Natural killer cell treated with Interleukin-12 subunit alpha and Interleukin-12 subunit beta and Interleukin-15 and Interleukin-18, amount 100 ng/mL, for 72 hours (primary cell): ENCODE results near the gene OR6C68. TPM values are rescaled to one million over a fixed set of nuclear protein-coding genes. Genes with fewer than 3 reads are reported as not detected.
"Not testable (repeated sequence)": the region's sequence is repeated elsewhere in the genome, so short reads cannot be mapped to it uniquely, and the experiment has no call there.

ENCODE experiments used
- ATAC-seq, 2 donors: fragments of 150-1000 bp; cut with Tn5 transposase in 1 of 2; sonication (Bioruptor Pico), chemical (Tn5 transposase) in 1 of 2; 2 replicates each; pipeline ENCODE4 v1.10.0; 2021
- DNase-seq: peaks from one replicate; pipeline ENCODE4 v3.0.0; 2022; ENCODE audit warnings: low spot score
- H3K27ac Mint-ChIP-seq, 2 donors: 1 replicate in 1 of 2; 2 replicates in 1 of 2; pipeline ENCODE4 v1.8.0; 2022; ENCODE audit warnings: mixed read lengths in 2 of 2, mild to moderate bottlenecking in 1 of 2, moderate library complexity in 1 of 2
- H3K27me3 Mint-ChIP-seq, 2 donors: 1 replicate in 1 of 2; 2 replicates in 1 of 2; pipeline ENCODE4 v1.8.0; 2022; ENCODE audit warnings: mixed read lengths in 2 of 2
- H3K36me3 Mint-ChIP-seq: one replicate; pipeline ENCODE4 v1.8.0; 2022; ENCODE audit warnings: mixed read lengths
- H3K4me1 Mint-ChIP-seq, 2 donors: 1 replicate in 1 of 2; 2 replicates in 1 of 2; pipeline ENCODE4 v1.8.0; 2022; ENCODE audit warnings: low read depth in 2 of 2, mixed read lengths in 2 of 2, mild to moderate bottlenecking in 1 of 2
- H3K4me3 Mint-ChIP-seq: one replicate; pipeline ENCODE4 v1.8.0; 2022; ENCODE audit warnings: mixed read lengths
- H3K9me3 Mint-ChIP-seq: 2 replicates; pipeline ENCODE4 v1.8.0; 2022; ENCODE audit warnings: mixed read lengths
- total RNA-seq, 2 donors: library from RNA; stranded (reverse); gene quantifications; one replicate each; pipeline ENCODE4 v1.2.3, GENCODE V29; 2022

The OR6C68 gene
- total RNA-seq, result not detected

DNA sequence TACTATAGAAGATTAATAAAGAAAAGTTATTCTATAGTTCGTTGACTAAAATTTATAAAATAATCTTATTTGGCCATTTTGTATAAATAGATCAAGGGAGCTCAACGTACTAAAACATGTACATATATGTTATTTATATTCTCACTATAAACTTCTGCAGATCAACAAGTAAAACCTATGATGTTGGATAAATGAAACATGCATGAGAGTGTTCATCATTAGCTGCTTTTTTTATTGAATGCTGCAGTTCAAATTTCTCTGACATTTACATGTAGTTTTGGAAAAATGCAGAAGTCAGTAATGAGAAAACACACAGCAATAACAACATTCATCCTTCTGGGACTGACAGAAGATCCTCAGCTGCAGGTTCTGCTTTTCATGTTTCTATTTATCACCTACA lies at the start of gene OR6C68:
TSS of gene OR6C68 (plus strand) at position 301 of the 400 bp plus-strand sequence. CDS start at position 301, 0 bp downstream.
- no peaks in the 10 kb centered on the region for H3K36me3 Mint-ChIP-seq
- H3K4me1 Mint-ChIP-seq, result no peaks in the 10 kb centered on the region
- H3K27me3 Mint-ChIP-seq, result peaks cover 5 to 14% of the 10 kb centered on the region in 2 donors
- no peak within 1 kb of the TSS for H3K27ac Mint-ChIP-seq
- H3K9me3 Mint-ChIP-seq, result no peaks in the 10 kb centered on the region
- ATAC-seq (no peak), DNase-seq (no peak)
- H3K4me3 Mint-ChIP-seq, result no peak within 1 kb of the TSS

- H3K36me3 Mint-ChIP-seq, result peaks cover 10% of the 10 kb centered on the region
- H3K27me3 Mint-ChIP-seq, result peaks cover 18 to 28% of the 10 kb centered on the region in 2 donors
- DNase-seq (no peak), ATAC-seq (no peak)
- peaks cover 6% of the 10 kb centered on the region for H3K9me3 Mint-ChIP-seq
- H3K27ac Mint-ChIP-seq, result no peak within 1 kb of the TSS
- H3K4me1 Mint-ChIP-seq, result no peaks in the 10 kb centered on the region
- H3K4me3 Mint-ChIP-seq, result no peak within 1 kb of the TSS
Measured at GRCh38 chr12:55443776-55444175, 48.4 kb upstream of the OR6C68 start, which contains the start of gene OR6C2. Gene OR6C2, plus strand, starts transcription at chr12:55444076. Its CDS starts 8,138 bp downstream, at chr12:55452214.

- H3K27me3 Mint-ChIP-seq, result peaks cover 14 to 18% of the 10 kb centered on the region in 2 donors
- no peaks in the 10 kb centered on the region for H3K4me1 Mint-ChIP-seq
- H3K36me3 Mint-ChIP-seq, result peaks cover 7% of the 10 kb centered on the region
- H3K4me3 Mint-ChIP-seq, result no peak overlapping the region
- H3K9me3 Mint-ChIP-seq, result peaks cover 3% of the 10 kb centered on the region
- ATAC-seq, result no peak
- H3K27ac Mint-ChIP-seq, result no peak overlapping the region
- no peak for DNase-seq
Measured at GRCh38 chr12:55445357-55445756, 46.8 kb upstream of the OR6C68 start.

- H3K4me1 Mint-ChIP-seq, result no peaks in the 10 kb centered on the region
- DNase-seq (no peak), ATAC-seq (no peak)
- peaks cover 14 to 15% of the 10 kb centered on the region in 2 donors for H3K27me3 Mint-ChIP-seq
- no peak overlapping the region for H3K27ac Mint-ChIP-seq
- H3K36me3 Mint-ChIP-seq, result no peaks in the 10 kb centered on the region
- no peaks in the 10 kb centered on the region for H3K9me3 Mint-ChIP-seq
- H3K4me3 Mint-ChIP-seq, result no peak overlapping the region
Measured at GRCh38 chr12:55446326-55446725, 45.9 kb upstream of the OR6C68 start.

GRCh38 chr12:55448825-55449224 lies 43.4 kb upstream of the OR6C68 start:
- no peak overlapping the region for H3K27ac Mint-ChIP-seq
- no peak overlapping the region for H3K4me3 Mint-ChIP-seq
- H3K9me3 Mint-ChIP-seq, result no peaks in the 10 kb centered on the region
- ATAC-seq (no peak), DNase-seq (no peak)
- H3K27me3 Mint-ChIP-seq, result peaks cover 14 to 17% of the 10 kb centered on the region in 2 donors
- no peaks in the 10 kb centered on the region for H3K4me1 Mint-ChIP-seq
- no peaks in the 10 kb centered on the region for H3K36me3 Mint-ChIP-seq

- H3K4me3 Mint-ChIP-seq, H3K27ac Mint-ChIP-seq, H3K9me3 Mint-ChIP-seq, H3K36me3 Mint-ChIP-seq, DNase-seq, H3K4me1 Mint-ChIP-seq, ATAC-seq: not testable (repeated sequence)
- peaks cover 21 to 45% of the 10 kb centered on the region in 2 donors for H3K27me3 Mint-ChIP-seq
Measured at GRCh38 chr12:55464926-55465325, 27.3 kb upstream of the OR6C68 start.

GRCh38 chr12:55467836-55468235 lies 24.3 kb upstream of the OR6C68 start:
- Mint-ChIP-seq H3K27ac (no peak overlapping the region), H3K4me1 (no peaks in the 10 kb centered on the region), H3K9me3 (peaks cover 5% of the 10 kb centered on the region), H3K4me3 (no peak overlapping the region), H3K36me3 (no peaks in the 10 kb centered on the region), H3K27me3 (peaks cover 15 to 32% of the 10 kb centered on the region in 2 donors)
- ATAC-seq (no peak), DNase-seq (no peak)

GRCh38 chr12:55469291-55469690 lies 22.9 kb upstream of the OR6C68 start:
- H3K27ac Mint-ChIP-seq, result no peak overlapping the region
- ATAC-seq (no peak), DNase-seq (no peak)
- H3K9me3 Mint-ChIP-seq, result no peaks in the 10 kb centered on the region
- H3K36me3 Mint-ChIP-seq, result no peaks in the 10 kb centered on the region
- no peak overlapping the region for H3K4me3 Mint-ChIP-seq
- peaks cover 15 to 26% of the 10 kb centered on the region in 2 donors for H3K27me3 Mint-ChIP-seq
- H3K4me1 Mint-ChIP-seq, result no peaks in the 10 kb centered on the region

- no peaks in the 10 kb centered on the region for H3K4me1 Mint-ChIP-seq
- no peak within 1 kb of the TSS for H3K4me3 Mint-ChIP-seq
Measured at GRCh38 chr12:55470088-55470829, 21.9 kb upstream of the OR6C68 start, which contains the start of gene OR6C70. Gene OR6C70, minus strand, starts transcription at chr12:55470138. Its CDS starts 0 bp downstream, at chr12:55470138.

DNA sequence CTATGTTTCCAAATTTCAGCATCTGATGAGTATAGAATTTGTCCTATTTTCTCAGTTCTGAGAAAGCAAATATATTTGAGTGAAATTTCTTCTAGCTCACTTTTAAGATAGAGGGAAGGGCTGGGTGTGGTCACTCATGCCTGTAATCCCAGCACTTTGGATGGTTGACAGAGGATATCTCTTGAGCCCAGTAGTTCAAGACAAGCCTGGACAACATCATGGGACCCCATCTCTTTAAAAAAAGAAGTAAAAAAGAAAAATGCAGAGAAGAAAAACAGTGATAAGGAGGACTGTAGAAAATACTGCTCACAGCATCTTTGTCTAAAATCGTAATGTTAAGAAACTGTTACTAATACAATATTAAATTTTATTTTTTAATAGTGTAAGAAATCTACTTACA lies 19.9 kb upstream of the OR6C68 start:
- DNase-seq, result no peak
- H3K27me3 Mint-ChIP-seq, result peaks cover 14 to 28% of the 10 kb centered on the region in 2 donors
- H3K4me3 Mint-ChIP-seq, result no peak overlapping the region
- no peak overlapping the region for H3K27ac Mint-ChIP-seq
- no peaks in the 10 kb centered on the region for H3K9me3 Mint-ChIP-seq
- no peaks in the 10 kb centered on the region for H3K36me3 Mint-ChIP-seq
- ATAC-seq, result no peak
- no peaks in the 10 kb centered on the region for H3K4me1 Mint-ChIP-seq

More at GRCh38 chr12:55470088-55470829, 21.9 kb upstream of the OR6C68 start, which contains the start of gene OR6C70:
- peaks cover 15 to 26% of the 10 kb centered on the region in 2 donors for H3K27me3 Mint-ChIP-seq
- DNase-seq (no peak), ATAC-seq (no peak)
- no peaks in the 10 kb centered on the region for H3K9me3 Mint-ChIP-seq
- H3K27ac Mint-ChIP-seq, result no peak within 1 kb of the TSS
- no peaks in the 10 kb centered on the region for H3K36me3 Mint-ChIP-seq

DNA sequence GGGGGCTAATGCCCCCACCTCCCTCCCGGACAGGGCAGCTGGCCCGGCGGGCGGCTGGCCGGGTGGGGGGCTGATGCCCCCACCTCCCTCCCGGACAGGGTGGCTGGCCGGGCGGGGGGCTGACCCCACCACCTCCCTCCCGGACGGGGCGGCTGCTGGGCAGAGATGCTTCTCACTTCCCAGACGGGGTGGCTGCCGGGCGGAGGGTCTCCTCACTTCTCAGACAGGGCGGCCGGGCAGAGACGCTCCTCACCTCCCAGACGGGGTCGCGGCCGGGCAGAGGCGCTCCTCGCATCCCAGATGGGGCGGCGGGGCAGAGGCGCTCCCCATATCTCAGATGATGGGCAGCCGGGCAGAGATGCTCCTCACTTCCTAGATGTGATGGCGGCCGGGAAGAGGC lies 13.0 kb upstream of the OR6C68 start:
- not testable (repeated sequence) for H3K36me3 Mint-ChIP-seq, H3K27ac Mint-ChIP-seq, H3K4me1 Mint-ChIP-seq, ATAC-seq, H3K4me3 Mint-ChIP-seq, H3K9me3 Mint-ChIP-seq, DNase-seq
- peaks cover 13 to 32% of the 10 kb centered on the region in 2 donors for H3K27me3 Mint-ChIP-seq

GRCh38 chr12:55484284-55484683 lies 7.9 kb upstream of the OR6C68 start:
- not testable (repeated sequence) for H3K9me3 Mint-ChIP-seq, H3K4me1 Mint-ChIP-seq, H3K27ac Mint-ChIP-seq, DNase-seq, ATAC-seq, H3K4me3 Mint-ChIP-seq, H3K36me3 Mint-ChIP-seq
- peaks cover 11 to 18% of the 10 kb centered on the region in 2 donors for H3K27me3 Mint-ChIP-seq

DNA sequence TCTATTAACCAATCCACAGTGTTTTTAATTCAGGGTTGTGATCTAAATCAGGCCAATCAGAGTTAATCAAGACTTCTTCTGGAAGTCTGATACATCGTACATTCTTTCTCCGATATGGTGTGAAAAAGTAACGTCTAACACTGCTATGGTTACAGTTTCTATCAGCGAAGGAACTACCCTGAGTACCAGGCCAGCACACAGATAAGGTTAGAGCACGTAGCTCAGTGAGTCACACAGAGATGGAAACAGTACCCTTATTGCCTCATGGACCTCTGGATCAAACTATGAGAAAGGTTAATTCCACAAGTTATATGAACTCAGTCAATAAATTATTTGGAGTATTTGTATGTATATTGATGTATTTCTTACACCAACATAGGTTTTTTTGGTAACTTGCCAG lies 3.3 kb downstream of the OR6C68 start:
- no peaks in the 10 kb centered on the region for H3K4me1 Mint-ChIP-seq
- H3K27ac Mint-ChIP-seq, result no peak overlapping the region
- H3K27me3 Mint-ChIP-seq, result peaks cover 7 to 21% of the 10 kb centered on the region in 2 donors
- H3K9me3 Mint-ChIP-seq, result no peaks in the 10 kb centered on the region
- no peak for ATAC-seq
- no peaks in the 10 kb centered on the region for H3K36me3 Mint-ChIP-seq
- H3K4me3 Mint-ChIP-seq, result no peak overlapping the region
- DNase-seq, result no peak

DNA sequence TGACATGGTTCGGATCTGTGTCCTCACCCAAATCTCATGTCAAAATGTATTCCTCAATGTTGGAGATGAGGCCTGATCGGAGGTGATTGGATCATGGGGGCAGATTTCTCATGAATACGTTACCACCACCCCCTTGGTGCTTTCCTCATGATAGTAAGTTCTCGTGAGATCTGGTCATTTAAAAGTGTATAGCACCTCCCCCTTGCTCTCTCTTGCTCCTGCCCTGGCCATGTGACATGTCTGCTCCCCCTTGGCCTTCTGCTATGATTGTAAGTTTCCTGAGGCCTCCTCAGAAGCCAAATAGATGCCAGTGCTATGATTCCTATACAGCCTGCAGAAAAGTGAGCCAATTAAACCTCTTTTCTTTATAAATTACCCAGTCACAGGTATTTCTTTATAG lies 7.1 kb downstream of the OR6C68 start:
- peaks cover 8 to 14% of the 10 kb centered on the region in 2 donors for H3K27me3 Mint-ChIP-seq
- H3K9me3 Mint-ChIP-seq, result no peaks in the 10 kb centered on the region
- H3K4me3 Mint-ChIP-seq, result no peak overlapping the region
- ATAC-seq, result no peak
- H3K4me1 Mint-ChIP-seq, result no peaks in the 10 kb centered on the region
- DNase-seq, result no peak
- H3K36me3 Mint-ChIP-seq, result no peaks in the 10 kb centered on the region
- H3K27ac Mint-ChIP-seq, result no peak overlapping the region
